Activated CD8-positive, alpha-beta memory T cell treated with anti-CD3 and anti-CD28 coated beads, Interleukin-2, amount 50 U/mL, for 24 hours (primary cell): ENCODE results near the gene KRT37.
"Not testable (repeated sequence)": the region's sequence is repeated elsewhere in the genome, so short reads cannot be mapped to it uniquely, and the experiment has no call there.

Experiments
- DNase-seq: peaks from one replicate; pipeline ENCODE4 v3.0.0-alpha.2; 2020; ENCODE audit errors: extremely low read depth

The KRT37 gene

GRCh38 chr17:41434415-41434814 is 10.0 kb upstream of the KRT37 start:
- DNase-seq, result no peak

- no peak for DNase-seq
Observed at GRCh38 chr17:41434005-41434404, 9.6 kb upstream of the KRT37 start.

- no peak for DNase-seq
Observed at GRCh38 chr17:41433586-41433985, 9.2 kb upstream of the KRT37 start.

GRCh38 chr17:41430376-41430775 is 6.0 kb upstream of the KRT37 start:
- DNase-seq, result not testable (repeated sequence)

DNA sequence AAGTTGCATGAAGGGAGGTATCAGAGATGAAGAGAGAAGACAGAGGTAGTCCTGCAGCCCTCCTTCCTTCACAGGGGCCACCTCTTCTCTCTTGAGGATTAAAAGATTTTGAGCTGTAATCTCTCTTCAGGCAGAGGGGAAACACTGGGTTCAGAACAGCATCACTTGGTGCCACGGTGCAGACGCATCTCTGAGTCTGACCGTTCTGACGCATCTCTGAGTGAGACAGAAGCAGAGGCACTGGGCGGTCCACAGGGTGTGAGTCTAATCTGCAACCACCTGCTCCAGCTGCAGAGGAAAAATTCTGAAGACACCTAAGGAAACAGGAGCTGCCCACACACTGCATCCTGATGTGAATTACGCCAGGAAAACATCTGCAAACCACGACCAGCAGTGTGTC is 5.3 kb upstream of the KRT37 start:
- DNase-seq, result no peak

DNA sequence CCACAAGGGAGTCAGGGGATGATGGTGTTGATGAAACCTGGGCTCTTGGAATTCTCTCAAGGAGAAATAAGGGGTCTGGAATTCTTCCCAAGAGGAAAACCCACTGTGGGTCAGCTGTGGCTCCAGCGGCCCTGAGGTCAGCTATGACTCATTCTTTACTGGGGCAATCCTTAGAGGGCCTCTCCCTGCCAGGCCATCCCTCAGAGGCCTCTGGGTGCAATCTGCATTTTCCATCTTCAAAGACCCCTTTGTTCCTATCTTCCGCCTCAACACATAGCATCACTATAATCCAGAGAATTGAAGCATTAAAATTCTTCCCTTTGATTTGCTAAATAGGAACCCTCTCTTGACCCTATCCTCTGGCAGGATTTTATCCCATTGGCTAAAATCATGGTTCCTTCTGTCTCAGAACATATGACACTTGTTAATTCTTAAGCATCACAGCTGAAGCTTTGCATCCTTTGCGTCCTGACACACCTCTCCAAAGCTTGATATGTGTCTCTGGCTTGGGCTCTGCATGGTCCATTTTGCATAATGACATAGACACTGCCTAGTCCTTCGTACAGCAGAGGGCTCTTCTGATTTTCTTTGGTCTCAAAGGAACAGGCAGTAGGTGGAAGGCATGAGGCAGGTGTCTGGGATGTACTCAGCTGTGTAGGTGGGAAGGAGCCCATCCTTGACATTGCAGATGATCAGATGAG is 4.4 kb upstream of the KRT37 start:
- DNase-seq, result no peak

- not testable (repeated sequence) for DNase-seq
Observed at GRCh38 chr17:41422586-41422985, 1.8 kb downstream of the KRT37 start.

GRCh38 chr17:41421617-41422016 is 2.8 kb downstream of the KRT37 start:
- DNase-seq, result no peak

DNA sequence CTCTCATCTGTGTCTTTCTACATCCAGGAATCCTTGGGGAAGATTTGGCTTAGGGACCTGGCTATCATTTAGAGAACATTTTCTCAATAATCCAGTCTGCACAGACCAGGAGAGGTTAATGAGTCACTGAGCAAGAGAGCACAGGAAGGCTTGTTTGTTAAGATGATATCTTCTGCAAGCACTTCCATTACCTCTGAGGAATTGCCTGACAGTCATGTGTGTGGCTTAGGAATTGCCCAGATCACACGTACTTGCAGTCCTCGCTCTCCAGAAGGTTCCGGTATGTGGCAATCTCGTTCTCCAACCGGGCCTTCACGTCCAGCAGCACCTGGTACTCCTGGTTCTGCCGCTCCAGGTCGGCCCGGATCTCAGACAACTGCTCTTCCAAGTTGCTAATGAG is 3.3 kb downstream of the KRT37 start:
- no peak for DNase-seq

DNA sequence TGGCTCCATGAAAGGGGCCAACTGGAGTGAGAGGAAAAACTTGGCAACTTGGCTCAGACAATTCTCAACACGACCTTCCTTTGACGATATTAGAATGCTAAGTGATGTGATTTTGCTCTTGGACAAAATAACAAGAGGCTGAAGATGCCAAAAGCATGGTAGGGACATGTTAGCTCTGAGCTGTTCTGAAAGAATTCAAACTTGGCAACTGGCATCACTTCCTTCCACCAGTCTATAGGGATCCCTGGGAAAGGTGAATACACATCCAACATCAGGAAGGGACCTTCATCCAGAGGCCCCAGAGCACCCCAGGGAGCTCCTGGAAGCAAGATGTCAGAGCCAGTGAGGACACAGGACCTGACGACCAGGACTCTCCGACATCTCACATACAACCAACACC is 4.3 kb downstream of the KRT37 start:
- no peak for DNase-seq

DNA sequence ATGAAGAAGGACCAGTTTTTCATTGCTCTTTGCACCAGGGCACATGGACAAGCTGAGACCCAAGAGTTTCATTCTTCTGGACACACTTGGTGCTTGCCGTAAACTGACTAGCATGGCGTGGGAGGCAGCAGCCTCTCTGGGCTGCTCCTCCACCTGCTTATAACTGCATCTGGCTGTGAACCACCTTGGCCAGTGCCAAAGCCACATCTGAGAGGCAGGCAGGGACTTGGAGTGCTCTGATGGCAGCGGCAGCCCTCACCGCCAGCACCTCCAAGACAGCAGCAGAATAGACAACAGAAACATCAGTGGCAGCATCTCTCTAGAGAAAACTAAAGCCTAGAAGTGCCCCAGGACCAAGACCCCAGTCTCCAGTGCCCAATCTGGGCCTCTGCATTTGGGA is 4.7 kb downstream of the KRT37 start:
- no peak for DNase-seq

GRCh38 chr17:41418116-41418860 is 6.1 kb downstream of the KRT37 start:
- no peak for DNase-seq

GRCh38 chr17:41417576-41418015 is 6.8 kb downstream of the KRT37 start:
- no peak for DNase-seq

GRCh38 chr17:41417127-41417526 is 7.3 kb downstream of the KRT37 start:
- no peak for DNase-seq

- DNase-seq, result no peak
Observed at GRCh38 chr17:41416479-41416878, 7.9 kb downstream of the KRT37 start.

DNA sequence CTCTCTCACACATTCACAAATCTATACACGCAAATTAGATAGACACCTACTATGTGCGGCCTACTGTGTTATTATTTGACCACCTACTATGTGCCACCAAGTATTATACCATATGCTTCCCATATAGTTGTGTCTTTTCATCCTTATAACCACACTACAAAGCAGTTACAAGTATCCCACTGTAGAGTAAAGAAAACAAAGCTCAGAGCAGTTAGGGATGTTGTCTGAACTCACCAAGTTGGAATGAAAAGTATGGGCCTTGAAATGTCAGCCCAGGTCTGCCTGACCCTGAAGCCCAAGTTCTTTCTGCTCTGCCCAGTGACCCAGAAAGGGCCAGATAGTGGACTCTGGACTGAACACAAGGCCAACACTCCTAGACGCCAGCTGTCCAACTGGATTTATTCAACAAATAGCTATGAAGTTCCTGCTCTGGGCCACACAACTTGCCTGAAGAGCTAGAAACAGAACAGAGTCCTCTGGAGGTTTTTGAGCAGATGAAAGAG is 8.5 kb downstream of the KRT37 start:
- DNase-seq, result no peak

GRCh38 chr17:41415411-41415810 is 9.0 kb downstream of the KRT37 start:
- no peak for DNase-seq

DNA sequence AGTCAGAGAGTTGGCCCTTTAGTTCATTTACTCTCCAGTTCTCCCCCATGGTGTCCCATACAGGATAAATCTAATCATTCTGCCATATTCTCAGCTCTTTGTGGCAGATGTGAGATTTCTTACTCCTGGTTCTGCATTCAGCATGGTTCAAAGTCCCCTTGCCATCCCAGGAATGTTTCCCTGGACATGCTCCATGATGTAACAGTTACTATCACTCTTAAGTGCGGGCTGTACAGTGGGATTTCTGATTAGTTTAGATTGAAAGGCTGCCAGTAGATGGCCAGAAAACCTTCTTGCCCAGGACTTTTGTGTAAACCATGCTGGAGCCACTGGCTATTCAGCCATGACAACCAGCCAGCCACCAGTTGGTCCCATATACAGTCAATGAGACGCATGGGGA is 10.4 kb downstream of the KRT37 start:
- no peak for DNase-seq

DNA sequence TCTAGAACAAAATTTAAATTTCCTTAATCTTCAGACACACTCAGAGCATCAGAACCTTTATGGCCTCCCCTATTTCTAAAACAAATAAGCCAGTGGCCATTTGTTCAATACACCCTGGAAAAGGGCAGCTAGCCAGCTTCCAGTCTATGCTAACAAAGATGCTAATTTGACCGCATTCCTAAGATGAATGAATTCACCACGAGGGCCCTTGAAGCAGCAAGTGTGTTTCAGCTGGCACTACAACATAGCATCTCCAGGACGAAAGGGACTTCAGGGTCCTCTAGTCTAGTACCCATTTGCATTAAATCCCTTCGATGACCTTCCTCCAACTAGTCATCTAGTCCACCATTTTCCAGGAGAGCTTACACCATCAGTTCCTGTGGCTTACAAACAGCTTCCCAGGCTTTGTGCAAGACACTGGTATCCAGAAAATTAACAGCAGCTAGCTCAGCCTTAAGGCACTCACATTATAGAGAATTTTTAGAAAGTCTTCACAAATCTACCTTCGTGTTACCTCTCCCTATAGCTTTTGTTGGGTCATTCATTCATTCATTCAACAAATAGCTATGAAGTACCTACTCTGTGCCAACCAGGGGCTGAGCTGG is 10.9 kb downstream of the KRT37 start:
- DNase-seq, result no peak

- DNase-seq, result no peak
Observed at GRCh38 chr17:41411072-41411840, 13.1 kb downstream of the KRT37 start.

- no peak for DNase-seq
Observed at GRCh38 chr17:41407226-41407625, 17.2 kb downstream of the KRT37 start.

DNA sequence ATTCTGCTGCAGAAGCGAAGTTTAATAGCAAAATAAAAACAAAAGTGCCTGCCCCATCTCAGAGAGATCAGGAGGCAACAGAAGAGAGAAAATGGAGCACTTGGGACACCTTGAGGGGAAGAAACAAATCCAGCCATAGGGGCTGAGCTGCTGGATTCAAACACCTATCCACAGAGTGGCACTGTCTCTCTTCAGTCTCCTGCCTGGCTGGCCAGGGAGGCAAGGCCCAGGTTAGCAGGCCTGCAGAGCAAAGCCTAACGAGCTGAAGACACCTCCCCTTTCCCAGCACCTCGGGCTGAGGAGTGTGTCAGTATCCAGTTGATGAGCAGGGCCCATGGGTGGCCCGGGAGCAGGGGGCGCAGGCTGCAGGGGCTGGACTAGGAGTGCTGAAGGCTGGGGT is 18.2 kb downstream of the KRT37 start:
- DNase-seq, result no peak
